Fibroblast of the conjunctiva (primary cell): ENCODE results near the gene VPS35.

Experiments
- DNase-seq: peaks from one replicate; pipeline ENCODE4 v3.0.0-alpha.2; 2010; ENCODE audit warnings: low read depth

The VPS35 gene

DNA sequence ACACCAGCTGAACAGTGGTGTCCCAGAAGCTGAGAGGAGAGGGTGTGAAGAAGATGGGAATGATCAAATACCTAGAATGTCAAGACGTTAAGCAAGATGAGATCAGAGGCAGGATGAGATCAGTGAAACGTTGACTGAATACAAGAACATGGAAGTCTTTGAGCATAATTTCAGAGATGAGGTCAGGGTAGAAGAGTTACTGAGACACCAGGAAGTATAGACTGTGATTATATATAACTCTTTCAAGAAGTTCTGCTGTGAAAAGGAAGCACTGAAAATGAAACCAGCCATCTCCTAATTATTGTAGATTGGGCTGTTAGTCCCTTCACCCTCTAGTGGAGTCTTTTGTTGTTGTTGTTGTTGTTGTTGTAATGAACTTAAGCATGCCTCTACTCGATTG lies 76.9 kb downstream of the VPS35 start:
- no peak for DNase-seq

DNA sequence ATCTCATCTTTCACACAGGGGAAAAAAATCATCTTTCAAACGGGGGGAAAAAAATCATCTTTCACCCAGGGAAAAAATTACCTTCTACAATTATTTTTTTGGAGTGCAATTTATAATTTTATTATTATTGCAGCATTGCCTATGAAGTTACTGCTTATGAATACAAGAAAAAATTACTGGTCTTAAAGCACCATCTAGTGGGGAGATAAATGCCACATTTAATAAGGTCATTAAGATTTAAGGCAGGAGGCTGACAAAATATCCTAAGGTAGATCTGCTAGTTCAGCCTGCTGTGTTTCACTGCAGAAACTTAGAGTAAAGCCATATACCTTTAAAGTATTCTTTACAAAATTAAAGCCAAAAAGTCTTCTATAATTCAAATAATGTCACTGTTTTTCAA lies 81.4 kb downstream of the VPS35 start:
- DNase-seq: peak; percentile 51

DNA sequence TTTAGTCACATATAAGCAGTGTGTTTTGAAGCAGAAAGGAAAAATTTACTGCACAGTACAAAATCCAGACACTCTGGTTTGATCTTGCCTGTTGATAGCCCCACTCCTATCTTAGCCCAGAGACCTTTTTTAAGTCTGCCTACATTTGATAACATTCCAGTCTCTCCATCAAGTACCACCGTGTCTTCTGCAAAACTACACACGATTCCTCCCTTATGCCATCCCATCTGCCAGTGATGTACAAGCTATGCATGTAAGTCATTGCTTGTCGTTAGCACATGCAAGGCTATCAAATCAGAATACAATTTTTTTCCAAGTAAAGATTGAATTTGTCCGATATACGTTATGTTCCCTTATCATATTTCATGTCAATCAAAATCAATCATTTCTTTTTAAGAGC lies 82.7 kb downstream of the VPS35 start:
- no peak for DNase-seq
